ENCODE data around the gene PCDHGA1. TPM values are rescaled to one million over a fixed set of nuclear protein-coding genes. Genes with fewer than 3 reads are reported as not detected.
A peak's percentile ranks its signal among the peaks of the same experiment; 100 is the strongest.

PCDHGA1 gene
- total RNA-seq, 1 experiment from 2014 or later: 0.63 TPM

DNA sequence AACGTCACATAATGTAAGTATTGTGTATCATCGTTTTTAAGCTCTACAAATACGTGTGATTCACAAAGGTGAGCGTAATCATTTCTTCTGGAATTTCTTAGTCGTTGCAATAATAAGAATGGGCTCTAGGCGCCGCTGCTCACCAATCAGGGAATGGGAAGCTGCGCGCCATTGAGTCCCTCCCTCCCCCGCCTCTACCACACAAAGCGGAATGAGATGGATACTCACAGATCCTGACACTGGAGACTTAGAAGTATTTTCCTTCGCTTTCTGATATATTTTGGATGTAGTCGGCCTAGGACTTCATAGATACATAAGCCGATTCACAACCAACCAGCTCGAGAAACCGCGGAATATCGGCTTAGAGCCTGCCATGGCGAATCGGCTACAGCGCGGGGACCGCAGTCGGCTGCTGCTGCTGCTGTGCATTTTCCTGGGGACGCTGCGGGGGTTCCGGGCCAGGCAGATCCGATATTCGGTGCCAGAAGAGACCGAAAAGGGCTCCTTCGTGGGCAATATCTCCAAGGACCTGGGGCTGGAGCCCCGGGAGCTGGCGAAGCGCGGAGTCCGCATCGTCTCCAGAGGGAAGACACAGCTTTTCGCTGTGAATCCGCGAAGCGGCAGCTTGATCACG, 90.7 kb downstream of the PCDHGA1 start, which contains the start of gene PCDHGA11:
PCDHGA11 (plus strand) TSS at position 197 of the 634 bp plus-strand sequence; CDS start at position 374, 177 bp downstream.
- DNase-seq: peak; percentile 74
- Histone ChIP-seq H3K4ac (ENCODE audit: low read depth, low read length) (no peak within 1 kb of the TSS), H3K18ac (ENCODE audit: insufficient read length, low read depth, low read length) (no peak within 1 kb of the TSS), H2AK5ac (ENCODE audit: insufficient read length, low read length) (no peak within 1 kb of the TSS), H2BK12ac (ENCODE audit: insufficient read length, low read depth, low read length) (no peak within 1 kb of the TSS), H3K27ac (ENCODE audit: insufficient read length, low read depth, low read length) (no peak within 1 kb of the TSS), H3K27me3 (ENCODE audit: insufficient read depth, low read length) (no peaks in the 10 kb centered on the region; the same call in 1 of the 2 replicates), H3K23ac (ENCODE audit: insufficient read length, low read depth, low read length) (no peak within 1 kb of the TSS), H2BK20ac (ENCODE audit: low read depth, low read length, poor library complexity, severe bottlenecking) (no peak within 1 kb of the TSS), H3K9me3 (ENCODE audit: control insufficient read depth, low read depth, low read length) (peaks cover 13% of the 10 kb centered on the region), H2BK5ac (ENCODE audit: insufficient read length, low read length) (no peak within 1 kb of the TSS), H3K4me2 (ENCODE audit: insufficient read depth, insufficient read length, low read length) (no peak within 1 kb of the TSS), H3K9ac (ENCODE audit: extremely low read depth, insufficient read length, low read length) (no peak within 1 kb of the TSS), H3K79me1 (ENCODE audit: insufficient read depth, low read depth, low read length, poor library complexity, severe bottlenecking) (no peaks in the 10 kb centered on the region), H3K14ac (ENCODE audit: insufficient read depth, low read length) (0 out of 2 replicates have a peak within 1 kb of the TSS, but pooled peaks have one; percentile 11), H3K4me1 (ENCODE audit: insufficient read depth, low read length) (no peaks in the 10 kb centered on the region), H2BK120ac (ENCODE audit: low read depth, low read length, poor library complexity, severe bottlenecking) (no peak within 1 kb of the TSS), H2AFZ (ENCODE audit: low read length) (no peak within 1 kb of the TSS), H3K23me2 (ENCODE audit: insufficient read length, low read depth, low read length, poor library complexity, severe bottlenecking) (peaks cover 7% of the 10 kb centered on the region), H4K20me1 (ENCODE audit: control insufficient read depth, insufficient read depth, insufficient read length) (no peaks in the 10 kb centered on the region), H3K79me2 (ENCODE audit: insufficient read depth, low read length) (no peaks in the 10 kb centered on the region), H4K8ac (replicated peaks; ENCODE audit: insufficient read length, low read depth, low read length) (no peak within 1 kb of the TSS), H3K56ac (ENCODE audit: insufficient read length, low read depth, low read length) (no peak within 1 kb of the TSS), H2BK15ac (ENCODE audit: low read depth, low read length) (no peak within 1 kb of the TSS), H4K91ac (ENCODE audit: insufficient read length, low read depth, low read length) (no peak within 1 kb of the TSS), H4K5ac (ENCODE audit: insufficient read length, low read depth, low read length) (no peak within 1 kb of the TSS), H3T11ph (ENCODE audit: low read length) (no peak within 1 kb of the TSS)
- no CpG with 5 or more reads among the region's 42 CpGs for WGBS (ENCODE audit: extremely low coverage, insufficient read length, low lambda C conversion rate)
- Mint-ChIP-seq H3K36me3 (ENCODE audit: insufficient read depth in 1 of 3, low read depth in 3 of 3) (peaks cover 52 to 85% (median 59%) of the 10 kb centered on the region in 3 experiments), H3K4me3 (peak within 1 kb of the TSS; percentile 32 to 60; a peak in 3 of 5 replicates), H3K4me1 (peaks cover 4 to 9% of the 10 kb centered on the region in 2 experiments; a peak in 3 of 4 replicates), H3K27ac (peak within 1 kb of the TSS in 1 of 3 experiments; percentile 35; a peak in 2 of 7 replicates), H3K27me3 (ENCODE audit: low read depth) (peaks cover 17% of the 10 kb centered on the region), H3K9me3 (peaks cover 62 to 76% of the 10 kb centered on the region in 2 experiments)
- TF ChIP-seq, protein P1, sequence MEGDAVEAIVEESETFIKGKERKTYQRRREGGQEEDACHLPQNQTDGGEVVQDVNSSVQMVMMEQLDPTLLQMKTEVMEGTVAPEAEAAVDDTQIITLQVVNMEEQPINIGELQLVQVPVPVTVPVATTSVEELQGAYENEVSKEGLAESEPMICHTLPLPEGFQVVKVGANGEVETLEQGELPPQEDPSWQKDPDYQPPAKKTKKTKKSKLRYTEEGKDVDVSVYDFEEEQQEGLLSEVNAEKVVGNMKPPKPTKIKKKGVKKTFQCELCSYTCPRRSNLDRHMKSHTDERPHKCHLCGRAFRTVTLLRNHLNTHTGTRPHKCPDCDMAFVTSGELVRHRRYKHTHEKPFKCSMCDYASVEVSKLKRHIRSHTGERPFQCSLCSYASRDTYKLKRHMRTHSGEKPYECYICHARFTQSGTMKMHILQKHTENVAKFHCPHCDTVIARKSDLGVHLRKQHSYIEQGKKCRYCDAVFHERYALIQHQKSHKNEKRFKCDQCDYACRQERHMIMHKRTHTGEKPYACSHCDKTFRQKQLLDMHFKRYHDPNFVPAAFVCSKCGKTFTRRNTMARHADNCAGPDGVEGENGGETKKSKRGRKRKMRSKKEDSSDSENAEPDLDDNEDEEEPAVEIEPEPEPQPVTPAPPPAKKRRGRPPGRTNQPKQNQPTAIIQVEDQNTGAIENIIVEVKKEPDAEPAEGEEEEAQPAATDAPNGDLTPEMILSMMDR (conservative IDR thresholded peaks at IDR 0.05): peak; percentile 74
